Middle frontal gyrus (tissue), 1 donor: ENCODE measurements around the gene PAX5.

Experiments used
- DNase-seq: peaks from one replicate; pipeline ENCODE4 v3.0.0-alpha.2; 2015; ENCODE audit warnings: low spot score; ENCODE audit errors: extremely low spot score

PAX5 gene

GRCh38 chr9:36839131-36839885, 194.8 kb downstream of the PAX5 start:
- no peak for DNase-seq

GRCh38 chr9:36837431-36838405, 196.3 kb downstream of the PAX5 start:
- DNase-seq: no peak

DNA sequence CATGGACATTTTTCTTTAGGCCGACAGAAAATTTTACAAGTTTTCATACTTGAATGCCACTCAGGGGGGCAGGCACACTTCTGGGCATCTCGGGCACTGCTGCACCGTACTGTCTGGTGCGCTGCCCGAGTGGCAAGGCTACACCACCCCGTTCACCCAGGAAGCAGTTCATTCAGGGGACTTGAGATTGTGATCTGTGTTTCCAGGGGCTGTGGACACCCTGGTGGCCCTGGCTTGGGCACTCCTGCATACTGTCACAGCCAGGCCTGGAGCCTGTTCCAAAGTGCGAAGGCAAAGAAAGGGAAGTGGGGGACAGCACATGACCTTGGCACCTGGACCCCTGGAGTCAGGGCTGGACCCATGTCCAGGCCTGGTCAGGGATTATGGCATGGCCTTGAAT, 197.6 kb downstream of the PAX5 start:
- no peak for DNase-seq

GRCh38 chr9:36835271-36835996, 198.6 kb downstream of the PAX5 start:
- DNase-seq: no peak

DNA sequence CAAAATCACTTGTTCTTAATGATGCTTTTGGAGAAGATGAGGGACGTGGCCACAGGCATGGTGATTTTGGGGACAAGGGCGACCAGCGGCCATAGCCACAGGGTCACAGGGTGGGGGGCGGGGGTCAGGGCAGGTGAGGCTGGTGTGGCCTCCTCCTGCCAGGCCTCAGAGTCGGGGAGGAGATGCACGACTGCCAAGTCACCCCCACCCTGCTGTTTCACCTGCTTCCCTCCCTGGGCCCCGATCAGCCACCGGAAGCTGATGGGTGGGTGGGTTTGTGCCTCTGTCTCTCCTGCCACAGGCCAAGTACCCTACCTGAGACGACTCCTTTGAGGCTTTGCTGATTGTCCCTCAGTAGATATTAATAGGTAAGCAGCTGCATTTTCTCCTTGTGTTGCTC, 199.3 kb downstream of the PAX5 start:
- no peak for DNase-seq

DNA sequence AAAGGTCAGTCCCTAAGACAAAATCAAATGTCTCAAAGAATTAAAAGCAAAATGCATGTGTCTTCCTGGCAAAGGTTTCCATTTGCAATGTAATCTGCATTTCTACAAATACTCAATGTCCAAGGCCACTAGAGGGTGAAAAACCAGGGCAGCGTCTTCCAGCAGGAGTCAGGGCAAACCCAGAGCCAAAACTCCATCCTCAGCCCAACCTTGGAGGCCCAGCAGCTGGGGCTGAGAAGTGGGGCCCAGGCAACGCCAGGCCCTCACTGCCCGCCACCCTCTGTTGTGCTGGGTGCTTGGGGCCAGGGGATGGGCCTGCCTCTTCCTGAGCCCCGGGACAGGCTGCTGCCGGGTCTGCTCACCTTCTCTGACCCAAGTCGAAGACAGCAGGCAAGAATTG, 200.1 kb downstream of the PAX5 start:
- DNase-seq: no peak

DNA sequence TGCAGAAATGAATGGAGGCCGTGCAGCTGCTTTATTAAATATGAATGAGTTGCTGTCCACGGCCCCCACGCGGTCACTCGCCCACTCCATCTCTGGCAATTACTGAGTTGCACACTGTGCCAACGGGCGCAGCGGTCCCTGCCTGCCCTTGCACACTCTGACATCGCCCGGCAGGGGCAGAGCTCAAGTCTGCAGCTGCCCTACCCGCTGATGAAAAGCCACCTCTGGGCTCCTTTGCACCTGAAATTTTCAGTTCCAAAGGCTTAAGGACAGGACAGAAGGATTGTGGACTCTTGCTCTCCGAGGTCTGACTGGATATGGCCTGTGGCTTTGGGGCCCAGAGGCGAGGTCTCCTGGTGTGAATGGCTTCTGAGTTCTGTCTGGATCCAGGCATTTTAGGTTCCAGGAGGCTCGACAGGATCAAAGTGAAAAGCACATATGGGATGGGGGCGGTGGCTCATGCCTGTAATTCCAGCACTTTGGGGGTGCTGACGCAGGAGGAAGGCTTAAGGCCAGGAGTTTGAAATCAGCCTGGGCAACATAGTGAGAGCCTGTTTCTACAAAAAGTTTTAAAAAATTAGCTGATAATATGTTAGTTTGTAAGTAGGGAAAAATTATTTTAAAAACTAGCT, 201.8 kb downstream of the PAX5 start:
- DNase-seq: no peak

GRCh38 chr9:36831381-36832161, 202.5 kb downstream of the PAX5 start:
- no peak for DNase-seq

GRCh38 chr9:36828611-36829013, 205.5 kb downstream of the PAX5 start:
- DNase-seq: no peak

DNA sequence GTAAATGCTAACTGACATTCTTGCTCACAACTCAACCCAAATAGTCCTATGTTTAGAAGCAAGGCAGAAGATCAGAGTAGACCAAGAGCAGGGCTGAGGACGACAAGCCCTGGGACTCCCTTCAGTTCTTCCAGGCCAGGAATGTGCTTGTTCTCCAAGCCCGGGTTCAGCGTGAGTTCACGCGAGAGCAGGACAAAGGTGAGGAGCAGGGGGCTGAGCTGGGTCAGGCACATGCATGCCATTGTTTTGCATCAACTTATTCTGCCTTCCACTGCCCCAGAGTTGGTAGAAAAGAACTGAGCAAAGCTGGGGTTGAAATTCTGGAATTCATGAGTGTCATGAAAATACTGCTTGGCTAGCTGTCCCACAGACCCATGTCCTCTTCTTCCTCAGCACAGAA, 206.5 kb downstream of the PAX5 start:
- DNase-seq: no peak

GRCh38 chr9:36826581-36826980, 207.5 kb downstream of the PAX5 start:
- no peak for DNase-seq

- no peak for DNase-seq
Observed at GRCh38 chr9:36825179-36825578, 208.9 kb downstream of the PAX5 start.

DNA sequence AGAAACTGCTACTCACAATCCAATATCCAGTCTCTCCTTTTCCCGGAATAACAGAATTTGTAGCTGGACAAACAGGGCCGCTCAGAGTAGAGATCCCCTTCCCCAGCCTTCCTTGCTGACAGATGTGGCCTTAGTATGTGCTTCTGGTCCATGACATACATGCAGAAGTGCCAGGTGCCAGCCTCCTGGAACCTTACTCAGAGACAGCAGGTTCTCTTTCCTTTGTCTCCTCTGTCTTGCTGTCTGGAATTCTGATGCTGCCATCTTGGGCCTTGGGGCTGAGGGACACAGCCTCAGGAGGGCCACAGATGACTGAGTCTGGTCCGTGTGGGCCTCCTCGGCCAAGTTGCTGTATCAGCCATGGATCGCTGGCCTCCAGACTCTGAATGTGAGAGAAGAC, 210.1 kb downstream of the PAX5 start:
- DNase-seq: no peak

GRCh38 chr9:36823466-36823865, 210.6 kb downstream of the PAX5 start:
- DNase-seq: no peak

- no peak for DNase-seq
Observed at GRCh38 chr9:36822201-36822600, 211.9 kb downstream of the PAX5 start.

DNA sequence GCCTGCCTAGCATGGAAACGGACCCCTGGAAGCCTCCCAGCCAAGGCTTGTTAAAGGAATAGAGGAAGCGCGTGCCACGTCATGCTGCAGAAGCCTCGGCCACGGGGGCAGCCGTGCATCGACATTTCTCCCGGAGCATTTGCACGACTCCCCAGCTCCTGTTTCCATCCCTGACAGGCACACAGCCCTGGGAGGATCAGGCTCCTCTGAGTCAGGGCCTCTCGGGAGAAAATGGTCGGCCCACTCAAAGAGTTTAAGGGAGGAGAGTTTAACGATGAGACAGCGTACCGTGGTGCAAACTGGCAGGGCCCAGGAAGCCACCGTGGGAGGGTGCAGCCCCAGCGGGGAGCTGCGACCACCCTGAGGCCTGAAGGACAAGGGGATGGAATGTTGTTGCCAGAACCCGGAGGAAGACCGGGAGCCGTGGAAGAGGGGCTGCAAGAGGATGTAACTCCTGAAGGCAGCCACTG, 213.6 kb downstream of the PAX5 start:
- no peak for DNase-seq

DNA sequence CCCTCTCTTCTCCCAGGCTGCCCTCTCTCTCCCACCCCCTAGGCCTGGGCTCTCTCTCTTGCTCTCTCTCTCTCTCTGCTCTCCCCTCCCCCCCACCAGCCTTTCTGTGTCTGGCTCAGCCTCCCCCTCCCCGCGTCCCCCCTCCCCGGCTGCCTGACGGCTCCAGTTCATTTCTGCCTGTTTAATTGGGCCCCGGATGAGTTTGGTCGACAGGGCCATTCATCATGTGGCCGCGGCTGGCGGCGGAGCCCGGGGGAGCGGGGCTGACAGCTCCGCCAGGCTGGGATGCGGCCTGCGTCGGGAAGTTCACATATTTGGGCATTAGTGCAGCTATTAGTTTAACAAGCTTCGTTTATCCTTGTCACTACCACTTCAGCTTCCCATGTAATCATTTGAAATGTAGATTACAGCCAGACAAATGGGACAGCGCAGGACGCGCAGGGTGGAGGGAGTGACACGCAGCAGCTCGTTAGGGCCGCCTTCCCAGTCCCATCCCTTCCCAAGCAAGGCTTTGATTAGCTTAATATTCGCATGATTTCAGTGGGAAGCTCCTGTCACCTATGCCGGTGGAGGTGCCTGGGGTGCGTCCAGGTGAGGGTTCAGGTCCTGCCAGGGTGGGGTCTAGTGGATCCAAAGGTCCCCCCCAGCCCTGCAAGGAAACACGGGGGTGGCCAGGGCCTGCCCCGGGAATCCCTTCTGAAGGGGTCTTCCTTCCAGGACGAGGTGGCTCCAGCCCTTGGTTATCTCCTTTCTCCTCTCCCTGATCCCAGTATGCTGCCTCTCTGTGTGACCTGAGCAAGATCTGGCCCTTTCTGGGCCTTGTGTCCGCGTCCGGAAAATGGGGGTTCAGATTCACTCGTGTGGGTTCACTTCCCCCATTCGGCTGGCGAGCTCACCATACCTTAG, 214.8 kb downstream of the PAX5 start:
- no peak for DNase-seq

- DNase-seq: no peak
Observed at GRCh38 chr9:36818242-36818938, 215.7 kb downstream of the PAX5 start.
